Uterus (tissue), 4 donors: ENCODE measurements around the gene ZMYND8. TPM values are rescaled to one million over a fixed set of nuclear protein-coding genes. Genes with fewer than 3 reads are reported as not detected.
"Not testable (repeated sequence)": the region's sequence is repeated elsewhere in the genome, so short reads cannot be mapped to it uniquely, and the experiment has no call there.

Experiments used
- DNase-seq, 2 donors: peaks; one replicate each; pipeline ENCODE4 v3.0.0-alpha.2; 2019 to 2020
- H3K27ac ChIP-seq, 2 donors: fragments of 200-600 bp; sonication (generic); 1 replicate in 1 of 2; 2 replicates in 1 of 2; pipeline ENCODE4 v1.5.1; 2016 to 2018
- H3K27me3 ChIP-seq, 2 donors: fragments of 200-600 bp; sonication (generic); one replicate each; pipeline ENCODE4 v1.5.1; 2018 to 2019; ENCODE audit warnings: control low read depth in 1 of 2
- H3K36me3 ChIP-seq, 2 donors: fragments of 200-600 bp; sonication (generic); one replicate each; pipeline ENCODE4 v1.5.1; 2019; ENCODE audit warnings: control low read depth in 1 of 2
- H3K4me1 ChIP-seq, 2 donors: fragments of 200-600 bp; sonication (generic); one replicate each; pipeline ENCODE4 v1.5.1; 2018 to 2019; ENCODE audit warnings: control low read depth in 1 of 2
- H3K4me3 ChIP-seq, 2 donors: fragments of 200-600 bp; sonication (generic); 1 replicate in 1 of 2; 2 replicates in 1 of 2; pipeline ENCODE4 v1.5.1; 2018 to 2019; ENCODE audit warnings: mild to moderate bottlenecking in 1 of 2
- H3K9me3 ChIP-seq, 2 donors: fragments of 200-600 bp; sonication (generic); one replicate each; pipeline ENCODE4 v1.5.1; 2019; ENCODE audit warnings: control low read depth in 1 of 2
- CTCF ChIP-seq, 4 experiments: fragments of 200-600 bp in 2 of 4; fragments of 450-650 bp in 2 of 4; sonication (generic) in 2 of 4; IDR thresholded peaks; one replicate each; pipeline ENCODE4 v1.5.1; 2016 to 2019; ENCODE audit warnings: antibody characterized with exemption in 4 of 4, mild to moderate bottlenecking in 2 of 4, moderate library complexity in 1 of 4
- POLR2A ChIP-seq, 2 donors: fragments of 450-650 bp; IDR thresholded peaks; one replicate each; pipeline ENCODE4 v1.6.1; 2016; ENCODE audit warnings: antibody characterized with exemption in 2 of 2, mild to moderate bottlenecking in 1 of 2, moderate library complexity in 1 of 2
- intact Hi-C: fragments of 100-400 bp; cut with DNase I; formaldehyde crosslinking; loops from one replicate; pipeline ENCODE4 v1.15.1; 2023; ENCODE audit warnings: low total_unique reads
- total RNA-seq, 4 donors: library from RNA; depleted of rRNA in 3 of 4; stranded (reverse); fragments of >200 nt in 3 of 4; gene quantifications; one replicate each; pipeline versions ENCODE4 v1.1.0 to v1.2.4, GENCODE V29; 2014 to 2023
- donor health status: DM: yes; HTN: yes; CAD: no.

The ZMYND8 gene
- total RNA-seq, 4 donors from 2014 or later = 10.2 to 26.7 (median 16.0) TPM

- DNase-seq = no peak
- Histone ChIP-seq H3K9me3 (no peaks in the 10 kb centered on the region), H3K4me1 (no peaks in the 10 kb centered on the region), H3K27me3 (no peaks in the 10 kb centered on the region), H3K27ac (no peak overlapping the region), H3K36me3 (no peaks in the 10 kb centered on the region), H3K4me3 (no peak overlapping the region)
- TF ChIP-seq CTCF (IDR thresholded peaks at IDR 0.05) (no peak), POLR2A (IDR thresholded peaks at IDR 0.05) (no peak)
- intact Hi-C loops = no loop called here
These were observed 146.0 kb downstream of the ZMYND8 start for GRCh38 chr20:47210470-47210869.

GRCh38 chr20:47209982-47210381 is 146.5 kb downstream of the ZMYND8 start:
- no peak for TF ChIP-seq CTCF (IDR thresholded peaks at IDR 0.05)
- TF ChIP-seq POLR2A (IDR thresholded peaks at IDR 0.05) = no peak

GRCh38 chr20:47208534-47209174 is 147.8 kb downstream of the ZMYND8 start:
- H3K27me3 ChIP-seq = no peaks in the 10 kb centered on the region
- no peaks in the 10 kb centered on the region for H3K9me3 ChIP-seq
- no peaks in the 10 kb centered on the region for H3K36me3 ChIP-seq
- no peak overlapping the region for H3K4me3 ChIP-seq
- TF ChIP-seq POLR2A (IDR thresholded peaks at IDR 0.05) (no peak), CTCF (IDR thresholded peaks at IDR 0.05) (no peak)
- no peak overlapping the region for H3K27ac ChIP-seq
- intact Hi-C loops = no loop called here
- no peaks in the 10 kb centered on the region for H3K4me1 ChIP-seq
- no peak for DNase-seq

More at GRCh38 chr20:47209982-47210381, 146.5 kb downstream of the ZMYND8 start:
- Histone ChIP-seq H3K4me3 (no peak overlapping the region), H3K27me3 (no peaks in the 10 kb centered on the region), H3K4me1 (no peaks in the 10 kb centered on the region), H3K27ac (no peak overlapping the region), H3K9me3 (no peaks in the 10 kb centered on the region), H3K36me3 (no peaks in the 10 kb centered on the region)
- DNase-seq = no peak
- intact Hi-C loops = no loop called here

DNA sequence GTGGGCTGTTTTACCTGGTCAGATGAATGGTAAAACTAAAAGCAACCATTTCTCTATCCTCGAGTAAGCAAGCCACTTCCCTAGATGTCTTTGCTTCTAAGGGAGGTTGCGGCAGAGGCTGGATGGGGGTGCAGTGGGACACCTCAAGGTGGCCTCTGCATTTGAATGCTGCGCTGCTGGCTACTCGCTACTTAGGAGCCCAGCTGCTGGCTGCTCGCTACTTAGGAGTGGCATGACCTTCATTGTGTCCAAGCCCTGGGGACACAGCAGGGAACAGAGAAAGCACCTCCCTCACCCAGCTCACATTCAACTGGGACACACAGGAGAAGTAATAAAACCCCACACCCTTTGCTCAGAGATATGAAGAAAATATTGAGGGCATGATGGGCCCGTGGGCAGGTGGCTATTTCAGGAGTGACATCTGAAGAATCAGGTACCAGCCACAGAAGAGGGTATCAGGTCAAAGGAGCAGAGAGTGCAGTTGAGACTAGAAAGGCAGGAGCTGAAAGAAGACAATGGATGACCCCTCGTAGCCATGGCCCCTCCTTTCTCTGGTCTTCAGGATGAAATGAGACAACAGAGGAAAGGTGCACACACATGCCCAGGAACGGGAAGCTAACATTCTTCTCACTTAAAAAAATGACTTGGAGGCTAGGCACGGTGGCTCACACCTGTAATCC is 149.4 kb downstream of the ZMYND8 start:
- TF ChIP-seq CTCF (IDR thresholded peaks at IDR 0.05) (no peak), POLR2A (IDR thresholded peaks at IDR 0.05) (no peak)
- Histone ChIP-seq H3K9me3 (no peaks in the 10 kb centered on the region), H3K4me3 (no peak overlapping the region), H3K36me3 (no peaks in the 10 kb centered on the region), H3K27me3 (no peaks in the 10 kb centered on the region), H3K4me1 (no peaks in the 10 kb centered on the region), H3K27ac (no peak overlapping the region)
- intact Hi-C loops = no loop called here
- DNase-seq = no peak

- DNase-seq, H3K4me1 ChIP-seq, H3K36me3 ChIP-seq, H3K27ac ChIP-seq, H3K4me3 ChIP-seq, intact Hi-C loops, H3K9me3 ChIP-seq, H3K27me3 ChIP-seq: not testable (repeated sequence)
These were observed 149.9 kb downstream of the ZMYND8 start for GRCh38 chr20:47206552-47206951.
